SH-SY5Y (cell line): ENCODE measurements around the gene C1S.

Source experiments
- GATA2 ChIP-seq: IDR thresholded peaks from 2 replicates; pipeline ENCODE4 v1.6.1; 2011; ENCODE audit warnings: mild to moderate bottlenecking, low read depth, low read length
- GATA3 ChIP-seq: IDR thresholded peaks from 2 replicates; pipeline ENCODE4 v1.6.1; 2011; ENCODE audit warnings: low read depth, mild to moderate bottlenecking, low read length, moderate library complexity

DNA sequence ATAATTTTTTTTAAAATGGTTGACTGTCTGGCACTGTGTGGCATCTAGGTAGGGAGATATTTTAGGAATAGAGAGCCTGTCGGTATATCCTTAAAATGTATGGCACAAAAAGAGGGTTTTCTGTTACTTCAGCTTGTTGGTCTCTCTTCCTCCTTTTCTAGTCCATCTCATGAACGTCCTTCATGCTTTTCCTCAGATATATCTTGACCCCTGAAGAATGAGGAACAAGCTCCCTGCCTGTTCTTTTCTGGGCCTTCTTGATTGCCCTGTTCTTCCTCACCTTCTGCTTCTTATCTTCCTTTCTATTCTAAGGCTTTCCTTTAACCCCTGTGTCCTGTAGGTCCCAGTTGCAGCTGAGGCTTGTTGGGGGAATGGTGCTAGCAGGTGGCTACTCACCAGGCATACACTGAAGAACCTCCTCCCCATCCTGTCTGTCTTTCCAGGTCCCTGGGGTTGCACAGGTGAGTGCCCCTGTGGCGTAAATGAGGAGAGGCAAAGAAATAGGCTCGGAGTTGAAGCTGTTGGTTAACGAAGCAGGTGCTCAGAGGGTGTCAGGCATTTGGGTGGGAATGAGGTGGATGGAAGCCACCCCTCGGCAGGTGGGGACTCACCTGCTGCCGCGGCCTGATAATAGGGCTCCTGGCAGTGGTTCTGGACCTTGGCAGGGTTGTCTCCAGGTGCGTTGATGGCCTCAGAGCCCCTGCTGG is 38.9 kb downstream of the C1S start:
- TF ChIP-seq GATA2: no peak
- no peak for TF ChIP-seq GATA3
